Prostate gland (tissue), 2 donors: Measurements from ENCODE around the gene DBNDD2. TPM values are rescaled to one million over a fixed set of nuclear protein-coding genes. Genes with fewer than 3 reads are reported as not detected.

ENCODE experiments used
- DNase-seq: peaks from one replicate; pipeline ENCODE4 v3.0.0-alpha.2; 2019; ENCODE audit warnings: low spot score
- H3K27ac ChIP-seq, 2 donors: fragments of 200-600 bp; sonication (generic); 2 replicates each; pipeline ENCODE4 v1.5.1; 2017 to 2019
- H3K27me3 ChIP-seq: fragments of 200-600 bp; sonication (generic); replicated peaks from 2 replicates; pipeline ENCODE4 v1.5.1; 2019; ENCODE audit not compliant: insufficient read depth
- H3K36me3 ChIP-seq, 2 donors: fragments of 200-600 bp; sonication (generic); 1 replicate in 1 of 2; 2 replicates in 1 of 2; pipeline versions ENCODE4 v1.5.1 to v1.8.1; 2017 to 2019
- H3K4me1 ChIP-seq: fragments of 200-600 bp; sonication (generic); replicated peaks from 2 replicates; pipeline ENCODE4 v1.5.1; 2019
- H3K4me3 ChIP-seq, 2 donors: fragments of 200-600 bp; sonication (generic); 2 replicates each; pipeline ENCODE4 v1.5.1; 2017 to 2019
- H3K9me3 ChIP-seq: fragments of 200-600 bp; sonication (generic); 2 replicates; pipeline ENCODE4 v1.5.1; 2017
- POLR2A ChIP-seq: fragments of 450-650 bp; IDR thresholded peaks from one replicate; pipeline ENCODE4 v1.6.1; 2016; ENCODE audit warnings: antibody characterized with exemption, mild to moderate bottlenecking
- POLR2AphosphoS5 ChIP-seq: sonication (generic); formaldehyde crosslinking; IDR thresholded peaks from one replicate; pipeline ENCODE4 v1.6.1; 2017; ENCODE audit warnings: antibody characterized with exemption
- WGBS: methylation state at CpG from one replicate; pipeline ENCODE4 v1.1.5; 2018; 5-methylcytosine and 5-hydroxymethylcytosine counted together
- intact Hi-C: fragments of 100-400 bp; cut with DNase I; formaldehyde crosslinking; loops from one replicate; pipeline ENCODE4 v1.14.2; 2022
- total RNA-seq, 2 donors: library from RNA; depleted of rRNA; stranded (reverse); fragments of >200 nt; gene quantifications; one replicate each; pipeline ENCODE4 v1.1.0, GENCODE V29; 2016
- TF ChIP-seq, protein P1 (sequence below), 4 experiments: fragments of 200-600 bp in 2 of 4; fragments of 450-650 bp in 2 of 4; sonication (generic) in 2 of 4; IDR thresholded peaks; 1 replicate in 3 of 4; 2 replicates in 1 of 4; pipeline ENCODE4 v1.5.1; 2016 to 2019; ENCODE audit warnings: antibody characterized with exemption in 4 of 4, mild to moderate bottlenecking in 2 of 4, moderate library complexity in 2 of 4

The DBNDD2 gene
- total RNA-seq, 2 donors from 2014 or later = 33.7 to 34.4 TPM

- no peaks in the 10 kb centered on the region for H3K27me3 ChIP-seq
- TF ChIP-seq POLR2AphosphoS5 (no peak), POLR2A (no peak)
- TF ChIP-seq, protein P1, sequence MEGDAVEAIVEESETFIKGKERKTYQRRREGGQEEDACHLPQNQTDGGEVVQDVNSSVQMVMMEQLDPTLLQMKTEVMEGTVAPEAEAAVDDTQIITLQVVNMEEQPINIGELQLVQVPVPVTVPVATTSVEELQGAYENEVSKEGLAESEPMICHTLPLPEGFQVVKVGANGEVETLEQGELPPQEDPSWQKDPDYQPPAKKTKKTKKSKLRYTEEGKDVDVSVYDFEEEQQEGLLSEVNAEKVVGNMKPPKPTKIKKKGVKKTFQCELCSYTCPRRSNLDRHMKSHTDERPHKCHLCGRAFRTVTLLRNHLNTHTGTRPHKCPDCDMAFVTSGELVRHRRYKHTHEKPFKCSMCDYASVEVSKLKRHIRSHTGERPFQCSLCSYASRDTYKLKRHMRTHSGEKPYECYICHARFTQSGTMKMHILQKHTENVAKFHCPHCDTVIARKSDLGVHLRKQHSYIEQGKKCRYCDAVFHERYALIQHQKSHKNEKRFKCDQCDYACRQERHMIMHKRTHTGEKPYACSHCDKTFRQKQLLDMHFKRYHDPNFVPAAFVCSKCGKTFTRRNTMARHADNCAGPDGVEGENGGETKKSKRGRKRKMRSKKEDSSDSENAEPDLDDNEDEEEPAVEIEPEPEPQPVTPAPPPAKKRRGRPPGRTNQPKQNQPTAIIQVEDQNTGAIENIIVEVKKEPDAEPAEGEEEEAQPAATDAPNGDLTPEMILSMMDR (IDR thresholded peaks at IDR 0.05) = no peak
- no peaks in the 10 kb centered on the region for H3K9me3 ChIP-seq
- intact Hi-C loops = loop anchor here (10.0 kb wide), 1 partner anchor 345 kb away; no protein-coding TSS in a partner anchor
- 84% methylated on average over 2 of the region's 2 CpGs for WGBS
- no peak overlapping the region for H3K4me3 ChIP-seq
- H3K36me3 ChIP-seq = peaks cover 1% of the 10 kb centered on the region in 2 donors
- no peak overlapping the region for H3K27ac ChIP-seq
- no peaks in the 10 kb centered on the region for H3K4me1 ChIP-seq
- no peak for DNase-seq
These were observed 21.5 kb downstream of the DBNDD2 start for GRCh38 chr20:45429618-45430017.

DNA sequence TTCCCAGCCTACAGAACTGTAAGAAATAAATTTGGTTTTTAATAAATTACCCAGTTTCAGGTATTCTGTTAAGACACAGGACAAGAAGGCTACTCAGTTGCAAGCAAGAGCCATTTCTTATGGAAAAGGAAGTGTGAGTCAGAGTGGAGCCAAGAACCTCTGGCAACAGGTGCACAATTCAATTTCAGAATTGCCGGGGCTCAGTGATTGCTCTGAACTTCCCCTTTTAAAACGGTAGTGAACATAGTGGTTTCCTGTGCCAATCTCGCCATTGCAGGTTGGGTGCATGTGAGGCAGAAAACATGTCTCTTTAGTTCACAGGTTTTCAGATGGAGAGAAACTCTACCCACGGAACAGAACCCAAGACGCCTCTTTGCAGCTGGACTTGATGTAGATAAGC lies 24.2 kb downstream of the DBNDD2 start:
- DNase-seq = no peak
- intact Hi-C loops = loop anchor here (10.0 kb wide), 1 partner anchor 343 kb away; no protein-coding TSS in a partner anchor
- WGBS = 84% methylated on average over 5 of the region's 5 CpGs
- Histone ChIP-seq H3K27ac (no peak overlapping the region), H3K36me3 (no peaks in the 10 kb centered on the region), H3K27me3 (no peaks in the 10 kb centered on the region), H3K4me1 (no peaks in the 10 kb centered on the region), H3K4me3 (no peak overlapping the region), H3K9me3 (no peaks in the 10 kb centered on the region)
- TF ChIP-seq POLR2AphosphoS5 = no peak
- TF ChIP-seq, protein P1 (IDR thresholded peaks at IDR 0.05) = no peak
- no peak for TF ChIP-seq POLR2A

- no peaks in the 10 kb centered on the region for H3K36me3 ChIP-seq
- no peak for DNase-seq
- 64% methylated on average over 3 of the region's 3 CpGs for WGBS
- no peaks in the 10 kb centered on the region for H3K9me3 ChIP-seq
- H3K27ac ChIP-seq = no peak overlapping the region
- no peaks in the 10 kb centered on the region for H3K27me3 ChIP-seq
- H3K4me3 ChIP-seq = no peak overlapping the region
- H3K4me1 ChIP-seq = no peaks in the 10 kb centered on the region
- TF ChIP-seq, protein P1 (IDR thresholded peaks at IDR 0.05) = no peak
- TF ChIP-seq POLR2A (no peak), POLR2AphosphoS5 (no peak)
- intact Hi-C loops = loop anchor here (10.0 kb wide), 1 partner anchor 341 kb away; no protein-coding TSS in a partner anchor
These were observed 25.2 kb downstream of the DBNDD2 start for GRCh38 chr20:45433316-45433715.

GRCh38 chr20:45433976-45434375 lies 25.9 kb downstream of the DBNDD2 start:
- H3K4me3 ChIP-seq = no peak overlapping the region
- no peaks in the 10 kb centered on the region for H3K4me1 ChIP-seq
- no peaks in the 10 kb centered on the region for H3K9me3 ChIP-seq
- no peaks in the 10 kb centered on the region for H3K36me3 ChIP-seq
- DNase-seq = no peak
- intact Hi-C loops = loop anchor here (10.0 kb wide), 1 partner anchor 341 kb away; no protein-coding TSS in a partner anchor
- TF ChIP-seq POLR2A (no peak), POLR2AphosphoS5 (no peak)
- TF ChIP-seq, protein P1 (IDR thresholded peaks at IDR 0.05) = no peak
- H3K27ac ChIP-seq = no peak overlapping the region
- 93% methylated on average over 4 of the region's 4 CpGs for whole genome bisulfite sequencing
- no peaks in the 10 kb centered on the region for H3K27me3 ChIP-seq

- WGBS = 10% methylated on average over 32 of the region's 33 CpGs
- peak overlapping the region; percentile 48 to 75 for H3K27ac ChIP-seq
- no peaks in the 10 kb centered on the region for H3K36me3 ChIP-seq
- no peaks in the 10 kb centered on the region for H3K4me1 ChIP-seq
- H3K4me3 ChIP-seq = peak overlapping the region; percentile 38 to 49
- DNase-seq = peak; percentile 79
- TF ChIP-seq POLR2A (no peak), POLR2AphosphoS5 (peak; percentile 76)
- TF ChIP-seq, protein P1 (IDR thresholded peaks at IDR 0.05) = peak; percentile 85 to 97 (median 95)
- no peaks in the 10 kb centered on the region for H3K27me3 ChIP-seq
- intact Hi-C loops = loop anchor here (1.0 to 10.0 kb wide), 4 partner anchors 35 to 338 kb away; no protein-coding TSS in a partner anchor
- H3K9me3 ChIP-seq = no peaks in the 10 kb centered on the region
These were observed 28.8 kb downstream of the DBNDD2 start for GRCh38 chr20:45436732-45437485.
